Middle frontal gyrus (tissue), 1 donor: ENCODE results near the gene CBLB.

Source experiments
- DNase-seq: peaks from one replicate; pipeline ENCODE4 v3.0.0-alpha.2; 2015; ENCODE audit warnings: low spot score; ENCODE audit errors: extremely low spot score

The CBLB gene

GRCh38 chr3:105868742-105869530, at the start of gene CBLB:
Gene CBLB, minus strand, starts transcription at chr3:105869012. Its CDS starts 1,435 bp downstream, at chr3:105867577.
- DNase-seq = peak; percentile 91

GRCh38 chr3:105916767-105917166, 48.0 kb upstream of the CBLB start:
- DNase-seq = no peak

- DNase-seq = no peak
These were observed 46.7 kb upstream of the CBLB start for GRCh38 chr3:105915524-105915923.

GRCh38 chr3:105913616-105914015, 44.8 kb upstream of the CBLB start:
- no peak for DNase-seq

- no peak for DNase-seq
These were observed 44.1 kb upstream of the CBLB start for GRCh38 chr3:105912891-105913290.

- DNase-seq = no peak
These were observed 42.7 kb upstream of the CBLB start for GRCh38 chr3:105911496-105911895.

- DNase-seq = no peak
These were observed 39.0 kb upstream of the CBLB start for GRCh38 chr3:105907777-105908176.

- no peak for DNase-seq
These were observed 38.0 kb upstream of the CBLB start for GRCh38 chr3:105906836-105907235.

GRCh38 chr3:105906345-105906744, 37.5 kb upstream of the CBLB start:
- no peak for DNase-seq

GRCh38 chr3:105905328-105905727, 36.5 kb upstream of the CBLB start:
- DNase-seq = no peak

- no peak for DNase-seq
These were observed 36.0 kb upstream of the CBLB start for GRCh38 chr3:105904678-105905284.

- DNase-seq = no peak
These were observed 35.4 kb upstream of the CBLB start for GRCh38 chr3:105904251-105904650.

GRCh38 chr3:105899516-105899915, 30.7 kb upstream of the CBLB start:
- no peak for DNase-seq

- no peak for DNase-seq
These were observed 22.3 kb upstream of the CBLB start for GRCh38 chr3:105891101-105891500.

GRCh38 chr3:105888621-105889579, 20.1 kb upstream of the CBLB start:
- no peak for DNase-seq

GRCh38 chr3:105885256-105885655, 16.4 kb upstream of the CBLB start:
- no peak for DNase-seq

GRCh38 chr3:105883798-105884377, 15.1 kb upstream of the CBLB start:
- no peak for DNase-seq

GRCh38 chr3:105880681-105881290, 12.0 kb upstream of the CBLB start:
- DNase-seq = no peak

- no peak for DNase-seq
These were observed 9.2 kb upstream of the CBLB start for GRCh38 chr3:105878061-105878460.

- DNase-seq = no peak
These were observed 8.6 kb upstream of the CBLB start for GRCh38 chr3:105877336-105877910.
